GM18507 (cell line): ENCODE results near the gene CYP1A1.

Experiments
- DNase-seq: peaks from one replicate; pipeline ENCODE4 v3.0.0; 2011; ENCODE audit warnings: low read depth; ENCODE audit not compliant: insufficient read length; ENCODE audit errors: extremely low spot score
- FAIRE-seq: peaks from 2 replicates; lab custom pipeline; 2011; peaks lifted over from hg19 to GRCh38; lab: Jason Lieb, UNC

Gene CYP1A1

GRCh38 chr15:74709011-74709410 lies 16.3 kb downstream of the CYP1A1 start:
- no peak for DNase-seq

GRCh38 chr15:74696808-74697207 lies 28.5 kb downstream of the CYP1A1 start:
- DNase-seq (no peak), FAIRE-seq (no peak)

More at GRCh38 chr15:74709011-74709410, 16.3 kb downstream of the CYP1A1 start:
- FAIRE-seq, result no peak

- DNase-seq (no peak), FAIRE-seq (no peak)
Observed at GRCh38 chr15:74696398-74696729, 29.0 kb downstream of the CYP1A1 start.

GRCh38 chr15:74695597-74696397 lies 29.5 kb downstream of the CYP1A1 start, which contains the start of gene EDC3:
TSS of gene EDC3 (minus strand) at chr15:74696024. CDS start at chr15:74675124, 20,900 bp downstream.
- peak; percentile 76 for DNase-seq

GRCh38 chr15:74692327-74692726 lies 33.0 kb downstream of the CYP1A1 start:
- FAIRE-seq, result no peak

More at GRCh38 chr15:74695597-74696397, 29.5 kb downstream of the CYP1A1 start, which contains the start of gene EDC3:
- FAIRE-seq, result peak; percentile 89

GRCh38 chr15:74683758-74684157 lies 41.6 kb downstream of the CYP1A1 start:
- DNase-seq (no peak), FAIRE-seq (no peak)

More at GRCh38 chr15:74692327-74692726, 33.0 kb downstream of the CYP1A1 start:
- DNase-seq, result no peak

GRCh38 chr15:74682954-74683353 lies 42.4 kb downstream of the CYP1A1 start:
- no peak for DNase-seq
- FAIRE-seq, result no peak

- DNase-seq (no peak), FAIRE-seq (no peak)
Observed at GRCh38 chr15:74680456-74680855, 44.9 kb downstream of the CYP1A1 start.

- DNase-seq, result no peak
- no peak for FAIRE-seq
Observed at GRCh38 chr15:74676801-74677200, 48.5 kb downstream of the CYP1A1 start.

- DNase-seq (no peak), FAIRE-seq (no peak)
Observed at GRCh38 chr15:74674161-74674560, 51.2 kb downstream of the CYP1A1 start.

GRCh38 chr15:74669627-74670026 lies 55.7 kb downstream of the CYP1A1 start:
- FAIRE-seq (no peak), DNase-seq (no peak)
